ENCODE results near the gene KARS1.
A peak's percentile ranks its signal among the peaks of the same experiment; 100 is the strongest.

The KARS1 gene

DNA sequence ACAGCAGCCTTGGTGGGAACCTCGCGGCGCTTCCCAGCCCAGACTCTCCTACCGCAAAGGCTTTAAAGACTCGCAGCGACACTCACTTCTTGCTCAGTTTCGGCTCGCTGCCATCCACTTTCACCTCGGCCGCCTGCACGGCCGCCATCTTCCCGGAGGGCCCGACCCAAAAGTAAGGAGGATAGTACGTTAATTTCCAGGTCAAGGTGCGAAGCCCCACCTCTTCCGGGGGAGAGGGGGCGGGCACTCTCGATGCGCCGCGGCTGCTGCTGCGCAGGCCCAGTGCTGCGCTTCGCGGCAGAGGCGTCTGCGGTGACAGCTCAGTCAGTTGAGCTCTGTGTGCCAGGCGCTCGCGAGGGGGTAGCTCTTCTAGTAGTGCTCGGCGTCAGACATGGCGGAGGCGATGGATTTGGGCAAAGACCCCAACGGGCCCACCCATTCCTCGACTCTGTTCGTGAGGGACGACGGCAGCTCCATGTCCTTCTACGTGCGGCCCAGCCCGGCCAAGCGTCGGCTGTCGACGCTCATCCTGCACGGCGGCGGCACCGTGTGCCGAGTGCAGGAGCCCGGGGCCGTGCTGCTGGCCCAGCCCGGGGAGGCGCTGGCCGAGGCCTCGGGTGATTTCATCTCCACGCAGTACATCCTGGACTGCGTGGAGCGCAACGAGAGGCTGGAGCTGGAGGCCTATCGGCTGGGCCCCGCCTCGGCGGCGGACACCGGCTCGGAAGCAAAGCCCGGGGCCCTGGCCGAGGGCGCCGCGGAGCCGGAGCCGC is at the start of gene KARS1, which contains the start of gene TERF2IP:
Gene KARS1 (minus strand): TSS at position 174 of the 773 bp plus-strand sequence. CDS start 26 bp downstream, at position 148.
Gene TERF2IP (plus strand): TSS at position 282 of the 773 bp plus-strand sequence. CDS start 110 bp downstream, at position 392.
- DNase-seq = peak; percentile 95

DNA sequence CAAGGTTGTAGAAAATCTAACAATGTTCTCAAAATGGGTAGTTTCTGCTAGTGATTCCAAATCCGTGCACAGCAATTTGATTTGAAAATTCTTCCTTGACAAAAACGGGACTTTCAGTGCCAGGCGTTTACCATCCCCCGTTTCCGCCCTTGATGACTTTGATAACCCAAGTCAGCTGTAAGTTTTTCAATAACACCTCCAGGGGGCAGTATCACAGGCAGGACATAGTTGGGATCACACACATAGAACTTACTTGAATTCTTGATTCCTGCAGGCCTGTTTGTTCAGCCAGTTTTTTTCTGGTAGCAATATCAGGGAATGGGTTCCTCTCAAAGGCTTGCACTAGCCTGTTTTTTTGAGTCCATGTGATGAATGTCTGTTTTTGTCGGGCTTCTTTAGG is 48.2 kb upstream of the KARS1 start:
- DNase-seq = no peak

GRCh38 chr16:75687361-75687760 is 39.9 kb upstream of the KARS1 start:
- DNase-seq = no peak

DNA sequence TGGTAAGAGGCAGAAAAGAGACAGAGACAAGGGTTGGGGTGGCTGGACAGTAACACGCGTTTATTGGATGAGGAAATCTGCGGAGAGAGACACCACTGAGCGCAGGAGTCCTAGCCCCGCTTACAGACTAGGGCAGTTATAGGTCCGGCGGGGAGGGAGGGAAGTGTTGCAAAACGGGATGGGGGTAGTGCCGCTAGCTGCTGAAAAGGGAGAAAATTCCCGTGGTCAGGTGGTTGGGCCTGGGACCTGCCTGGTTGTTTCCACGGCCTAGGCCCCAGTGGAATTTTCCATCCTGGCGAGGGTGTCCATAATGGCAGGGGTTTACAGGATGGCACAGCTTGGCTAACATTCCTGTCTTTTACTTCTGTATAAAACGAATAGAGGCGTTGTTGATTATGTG is 34.8 kb upstream of the KARS1 start:
- DNase-seq = no peak

DNA sequence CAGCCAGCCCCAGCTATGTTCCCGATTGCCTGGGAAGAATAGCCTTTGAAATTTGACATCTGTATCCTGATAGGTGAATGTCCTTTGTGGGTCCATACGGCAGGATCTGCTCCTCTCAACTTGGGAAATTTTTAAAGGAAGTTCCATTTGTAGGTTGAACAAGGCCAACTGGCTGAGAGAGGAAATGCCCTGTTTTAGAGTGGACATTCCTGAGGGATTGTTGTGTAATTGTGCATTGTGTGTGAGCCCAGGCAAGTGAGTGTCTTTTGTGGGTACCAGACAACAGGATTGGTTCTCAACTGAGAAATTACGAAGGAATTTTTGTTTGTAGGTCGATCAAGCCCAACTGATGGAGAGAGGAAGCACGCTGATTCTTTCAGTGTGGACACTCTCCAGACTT is 31.9 kb upstream of the KARS1 start:
- no peak for DNase-seq

DNA sequence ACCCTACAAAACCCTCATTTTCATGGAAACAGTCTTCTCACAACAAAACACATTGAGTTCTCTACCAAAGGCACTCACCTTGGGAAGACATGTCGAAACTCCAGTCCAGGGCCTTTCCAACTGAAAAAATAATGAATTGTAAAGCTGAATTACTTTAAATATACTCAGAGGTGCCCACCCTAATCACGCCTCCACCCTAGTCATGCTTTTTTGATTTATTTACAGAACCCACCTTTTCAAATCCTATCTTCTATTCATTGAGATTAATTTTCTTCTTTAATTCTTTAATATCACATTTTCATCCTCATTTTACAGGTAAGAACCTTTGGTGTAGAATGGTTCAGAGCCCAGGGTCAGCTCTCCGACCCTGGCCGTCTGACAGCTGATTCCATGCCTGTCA is 29.4 kb upstream of the KARS1 start, which contains the start of gene CPHXL2:
Gene CPHXL2 (minus strand): TSS at position 101 of the 400 bp plus-strand sequence. CDS start 10 bp downstream, at position 91.
- DNase-seq = no peak

- no peak for DNase-seq
Observed at GRCh38 chr16:75667503-75667902, 20.0 kb upstream of the KARS1 start.

GRCh38 chr16:75660726-75661302 is 13.3 kb upstream of the KARS1 start:
- no peak for DNase-seq

GRCh38 chr16:75660321-75660720 is 12.9 kb upstream of the KARS1 start:
- DNase-seq = no peak

DNA sequence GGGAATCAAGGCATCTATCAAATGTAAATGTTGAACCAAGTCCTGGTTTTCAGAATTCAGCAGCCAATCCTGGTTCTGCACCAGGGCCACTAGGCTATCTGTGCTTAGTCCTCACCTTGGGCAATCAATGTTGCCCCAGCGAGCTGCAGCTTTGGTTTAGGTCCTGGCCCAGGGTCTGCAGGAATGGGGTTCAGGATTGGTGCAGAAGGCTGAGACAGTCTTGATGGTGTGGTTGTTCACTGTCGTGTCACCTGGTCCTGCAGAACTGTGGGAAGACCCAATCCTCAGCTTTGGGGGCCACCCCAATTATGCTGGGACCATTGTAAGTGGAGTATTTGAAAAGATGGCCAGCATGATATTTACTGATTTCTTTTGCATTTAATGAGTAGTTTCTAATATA is 10.7 kb upstream of the KARS1 start:
- no peak for DNase-seq

DNA sequence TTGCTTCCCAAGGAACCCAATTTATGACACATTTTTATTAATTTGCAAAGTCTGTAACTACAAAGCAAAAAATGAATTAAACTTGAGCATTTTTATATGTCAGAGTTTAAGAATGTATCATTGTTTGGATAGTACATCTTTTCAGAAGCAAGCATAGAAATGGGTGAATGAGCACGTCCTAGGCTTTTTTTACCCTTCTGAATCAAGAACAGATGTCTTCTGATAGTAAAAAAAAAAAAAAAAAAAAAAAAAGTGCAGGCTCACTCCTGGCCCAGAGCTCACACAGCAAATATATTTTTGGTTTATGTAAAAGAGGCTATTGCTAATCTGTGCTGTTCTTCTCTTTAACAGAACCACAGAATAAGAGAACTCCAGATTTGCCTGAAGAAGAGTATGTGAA is 6.5 kb upstream of the KARS1 start:
- no peak for DNase-seq

DNA sequence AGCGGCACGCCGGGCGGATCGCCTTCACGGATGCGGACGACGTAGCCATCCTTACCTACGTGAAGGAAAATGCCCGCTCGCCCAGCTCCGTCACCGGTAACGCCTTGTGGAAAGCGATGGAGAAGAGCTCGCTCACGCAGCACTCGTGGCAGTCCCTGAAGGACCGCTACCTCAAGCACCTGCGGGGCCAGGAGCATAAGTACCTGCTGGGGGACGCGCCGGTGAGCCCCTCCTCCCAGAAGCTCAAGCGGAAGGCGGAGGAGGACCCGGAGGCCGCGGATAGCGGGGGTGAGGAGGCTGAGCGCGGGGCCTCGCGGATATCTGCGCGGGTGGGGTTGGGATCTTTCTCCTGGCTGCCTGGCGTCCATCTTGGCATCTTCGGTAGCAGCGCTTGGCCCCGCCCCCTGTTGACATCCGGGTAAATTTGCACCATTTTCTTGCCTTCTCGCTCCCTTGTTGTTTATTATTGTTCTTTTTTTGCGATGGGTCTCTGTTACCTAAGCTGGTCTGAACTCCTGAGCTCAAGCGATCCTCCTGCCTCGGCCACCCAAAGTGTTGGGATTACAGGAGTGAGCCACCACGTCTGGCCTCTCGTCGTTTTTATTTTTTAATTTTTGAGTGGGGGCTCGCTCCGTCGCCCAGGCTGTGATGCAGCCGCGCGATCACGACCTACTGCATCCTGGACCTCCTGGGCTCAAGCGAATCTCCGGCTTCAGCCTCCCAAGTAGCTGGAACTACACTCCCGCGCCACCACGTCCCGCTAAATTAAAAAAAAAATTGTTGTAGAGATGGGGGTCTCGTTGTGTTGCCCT is 1.0 kb upstream of the KARS1 start:
- DNase-seq = peak; percentile 89

DNA sequence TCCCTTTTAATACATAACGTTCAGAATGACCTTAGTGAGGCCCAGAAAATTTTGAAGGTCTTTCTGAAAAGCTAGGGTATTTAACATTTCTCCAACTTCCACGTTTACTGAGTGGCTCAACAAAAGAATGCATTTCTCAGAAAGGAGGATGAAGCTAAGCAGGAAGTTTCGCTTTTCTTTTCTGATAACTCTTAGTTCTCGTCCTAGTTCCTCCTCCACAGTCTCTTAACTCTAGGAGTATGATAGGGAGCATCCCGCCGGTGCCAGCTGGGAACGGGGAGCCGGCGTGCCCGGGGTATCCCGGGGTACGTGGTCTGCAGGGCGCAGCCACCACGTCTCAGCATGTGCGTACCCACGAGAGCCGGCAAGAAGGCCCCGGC is 363 bp downstream of the KARS1 start:
- DNase-seq = no peak

DNA sequence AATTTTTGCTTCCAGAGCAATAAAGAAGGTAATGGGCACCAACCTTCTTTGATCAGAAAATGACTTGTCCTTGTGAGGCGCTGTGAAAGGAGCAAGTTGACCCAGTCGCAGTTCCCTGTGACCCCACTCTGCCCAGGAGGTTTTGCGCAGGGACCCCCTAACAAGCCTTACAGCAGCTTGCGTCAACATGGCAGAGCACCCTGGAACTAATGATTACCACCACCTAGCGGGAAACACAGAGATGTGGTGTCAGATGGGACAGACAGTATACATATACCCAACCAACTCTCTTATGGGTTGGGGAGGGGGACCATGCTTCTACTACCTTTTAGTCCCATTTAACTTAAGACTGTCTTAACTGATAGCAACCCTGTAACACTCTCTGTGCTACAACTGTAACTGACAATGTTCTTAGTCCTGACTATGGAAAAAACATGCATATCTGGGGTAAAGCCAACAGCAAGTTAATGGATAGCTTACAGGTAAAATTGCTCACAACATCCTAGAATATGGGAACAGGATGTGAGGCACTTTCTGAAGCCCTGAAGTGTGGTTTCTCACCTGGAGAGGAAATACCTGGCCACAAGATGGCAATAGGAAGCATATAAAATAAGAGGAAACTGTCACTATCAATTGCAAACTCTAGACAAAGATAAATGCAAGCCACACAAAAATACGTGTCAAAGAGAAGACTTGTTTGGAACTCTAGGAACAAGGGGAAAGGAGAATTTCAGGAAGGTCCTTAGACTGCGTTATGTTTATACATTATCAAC is 3.0 kb downstream of the KARS1 start:
- no peak for DNase-seq

DNA sequence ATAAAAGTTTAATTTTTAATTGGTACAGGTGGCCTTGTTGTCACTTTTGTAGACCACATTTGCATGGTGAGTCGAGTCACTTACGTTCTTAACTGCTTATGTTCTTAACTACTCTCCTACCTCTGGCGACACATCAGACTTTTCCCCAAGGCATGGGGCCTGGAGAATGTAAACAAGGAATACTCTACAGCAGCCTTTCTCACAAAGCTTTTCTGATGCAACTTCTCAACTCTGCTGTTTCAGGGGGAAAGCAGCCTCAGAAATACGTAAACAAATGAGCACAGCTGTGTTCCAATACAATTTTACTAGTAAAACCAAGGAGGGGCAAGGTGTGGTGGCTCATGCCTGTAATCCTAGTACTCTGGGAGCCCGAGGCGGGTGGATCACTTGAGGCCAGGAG is 6.9 kb downstream of the KARS1 start:
- no peak for DNase-seq

DNA sequence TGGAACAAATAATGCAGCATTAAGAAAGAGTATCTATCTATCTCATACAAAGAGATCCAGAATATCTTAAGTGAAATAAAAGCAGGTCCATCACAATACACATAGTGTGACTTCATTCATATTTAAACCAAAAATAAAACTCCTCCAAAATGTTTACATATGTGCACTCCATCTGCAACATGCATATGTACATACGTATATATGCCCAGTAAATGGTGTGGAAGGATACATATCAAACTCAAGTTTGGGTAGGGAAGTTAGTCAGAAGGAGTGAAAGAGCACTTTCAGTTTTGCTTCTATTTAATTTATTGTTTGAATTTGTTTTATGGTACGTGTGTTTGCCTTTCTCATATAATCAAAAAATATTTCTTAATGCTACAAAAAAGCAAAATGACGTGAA is 12.4 kb downstream of the KARS1 start:
- DNase-seq = no peak

GRCh38 chr16:75632857-75633256 is 14.6 kb downstream of the KARS1 start:
- no peak for DNase-seq

GRCh38 chr16:75630052-75630451 is 17.4 kb downstream of the KARS1 start:
- DNase-seq = no peak

GRCh38 chr16:75629132-75629531 is 18.3 kb downstream of the KARS1 start:
- DNase-seq = no peak

DNA sequence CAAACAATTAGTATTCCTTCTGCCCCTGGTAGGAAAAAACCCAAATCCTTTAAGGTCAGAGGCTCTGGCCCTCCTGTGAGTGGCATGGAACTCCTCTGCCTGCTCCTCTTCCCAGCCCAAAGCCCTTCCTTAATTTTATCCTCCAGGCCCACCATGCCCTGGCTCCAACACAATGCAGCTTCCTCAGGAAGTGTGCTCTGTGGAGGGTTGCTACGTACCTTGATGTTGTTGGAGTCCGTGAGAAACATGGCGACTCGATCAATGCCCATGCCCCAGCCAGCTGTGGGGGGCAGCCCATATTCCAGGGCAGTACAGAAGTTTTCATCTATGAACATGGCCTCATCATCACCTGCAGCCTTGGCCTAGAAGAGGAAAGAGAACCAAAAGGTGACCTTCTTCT is 19.1 kb downstream of the KARS1 start:
- DNase-seq = no peak

DNA sequence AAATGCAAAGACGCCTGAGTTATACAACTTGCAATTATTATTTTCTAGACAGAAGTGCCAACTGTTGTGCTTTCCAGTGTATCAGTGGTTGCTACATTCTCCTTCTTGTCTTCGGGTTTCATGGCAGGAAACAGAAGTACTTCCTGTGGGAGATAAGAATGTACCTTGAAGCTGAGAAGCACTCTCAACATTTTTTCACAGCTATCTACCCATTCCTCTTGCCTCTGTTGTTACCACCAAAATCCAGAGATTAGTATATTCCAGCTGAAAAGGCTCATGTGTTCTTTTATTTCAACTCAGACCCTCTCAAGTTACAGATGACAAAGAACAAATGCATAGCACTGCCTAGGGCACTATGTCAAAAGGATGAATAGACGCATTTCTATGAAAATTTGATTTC is 19.6 kb downstream of the KARS1 start:
- no peak for DNase-seq

DNA sequence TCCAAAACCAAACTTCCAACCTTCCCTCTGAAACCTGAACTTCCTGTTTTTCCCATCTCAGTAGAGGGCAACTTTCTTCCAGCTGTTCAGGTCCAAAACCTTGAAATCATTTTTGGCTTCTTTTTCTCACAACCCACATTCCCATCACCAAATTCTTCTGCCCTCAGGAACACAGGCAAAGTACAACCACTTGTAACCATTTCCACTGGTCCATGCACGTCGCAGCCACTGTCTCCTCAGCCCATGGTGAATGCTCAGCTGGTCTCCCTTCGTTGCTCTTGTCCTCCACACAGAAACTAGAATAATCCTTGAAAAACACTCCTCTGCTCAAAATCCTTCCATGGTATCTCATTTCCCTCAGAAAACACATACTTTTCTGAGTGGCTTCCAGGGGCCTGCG is 20.7 kb downstream of the KARS1 start:
- DNase-seq = no peak

DNA sequence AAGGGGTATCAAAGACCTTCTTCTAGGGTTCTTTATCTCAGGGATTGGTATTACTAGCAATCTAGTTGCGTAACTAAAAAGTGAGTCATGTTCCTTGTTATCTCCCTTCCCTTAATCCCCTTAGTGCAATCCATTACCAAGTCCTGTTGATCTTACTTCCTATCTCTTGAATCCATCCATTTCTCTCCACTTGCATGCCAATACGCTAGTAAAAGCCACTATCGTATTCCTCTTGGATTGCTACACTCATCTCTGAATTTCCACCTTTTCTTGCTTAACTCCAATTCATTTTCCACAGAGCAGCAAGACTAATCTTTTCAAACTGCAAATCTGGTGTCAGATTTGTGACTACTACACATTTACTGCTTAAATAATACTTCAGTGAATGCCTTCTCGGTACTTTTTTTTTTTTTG is 22.5 kb downstream of the KARS1 start:
- DNase-seq = no peak

Data from CD4-positive, alpha-beta T cell treated with Interleukin-6 for 4 hours (primary cell).